Liver (tissue), 9 donors: ENCODE results near the gene OR51F1. TPM values are rescaled to one million over a fixed set of nuclear protein-coding genes. Genes with fewer than 3 reads are reported as not detected.

ENCODE experiments used
- DNase-seq: peaks from one replicate; pipeline ENCODE4 v3.0.0-alpha.2; 2017; ENCODE audit warnings: low spot score
- H3K27ac ChIP-seq, 2 donors: one replicate each; pipeline ENCODE4 v1.7.0; 2013; ENCODE audit warnings: inconsistent platforms in 2 of 2, low read length in 2 of 2, control low read depth in 1 of 2, low read depth in 1 of 2, mild to moderate bottlenecking in 1 of 2
- H3K27me3 ChIP-seq, 4 donors: one replicate each; pipeline versions ENCODE4 v1.6.1 to v1.7.0; 2013; ENCODE audit warnings: low read length in 3 of 4, inconsistent platforms in 1 of 4, mild to moderate bottlenecking in 1 of 4, moderate library complexity in 1 of 4; ENCODE audit not compliant: control insufficient read depth in 4 of 4, insufficient read depth in 4 of 4
- H3K36me3 ChIP-seq, 4 donors: one replicate each; pipeline versions ENCODE4 v1.6.1 to v1.7.0; 2013; ENCODE audit warnings: low read length in 3 of 4, mild to moderate bottlenecking in 3 of 4, low read depth in 1 of 4, moderate library complexity in 1 of 4; ENCODE audit not compliant: control insufficient read depth in 4 of 4, insufficient read depth in 3 of 4
- H3K4me1 ChIP-seq, 4 donors: one replicate each; pipeline versions ENCODE4 v1.6.1 to v1.7.0; 2013; ENCODE audit warnings: low read length in 3 of 4, mild to moderate bottlenecking in 3 of 4, moderate library complexity in 1 of 4; ENCODE audit not compliant: control insufficient read depth in 4 of 4, insufficient read depth in 4 of 4
- H3K4me3 ChIP-seq, 3 donors: one replicate each; pipeline versions ENCODE4 v1.6.1 to v1.7.0; 2013; ENCODE audit warnings: low read length in 3 of 3, control low read depth in 1 of 3, low read depth in 1 of 3, mild to moderate bottlenecking in 1 of 3
- H3K9ac ChIP-seq, 2 donors: one replicate each; pipeline ENCODE4 v1.7.0; 2013; ENCODE audit warnings: low read length in 2 of 2, mild to moderate bottlenecking in 2 of 2, moderate library complexity in 2 of 2, control low read depth in 1 of 2, low read depth in 1 of 2
- H3K9me3 ChIP-seq, 4 donors: one replicate each; pipeline versions ENCODE4 v1.6.1 to v1.7.0; 2013; ENCODE audit warnings: low read length in 3 of 4; ENCODE audit not compliant: control insufficient read depth in 4 of 4
- ATF3 ChIP-seq: IDR thresholded peaks from 2 replicates; pipeline ENCODE4 v1.6.1; 2016; ENCODE audit warnings: antibody characterized with exemption
- FOXA1 ChIP-seq: IDR thresholded peaks from 2 replicates; pipeline ENCODE4 v1.6.1; 2016; ENCODE audit warnings: antibody characterized with exemption
- FOXA2 ChIP-seq: IDR thresholded peaks from 2 replicates; pipeline ENCODE4 v1.6.1; 2016; ENCODE audit warnings: antibody characterized with exemption
- HNF4A ChIP-seq, 2 donors: conservative IDR thresholded peaks; 2 replicates each; pipeline ENCODE4 v1.6.1; 2016; ENCODE audit warnings: antibody characterized with exemption in 2 of 2, mild to moderate bottlenecking in 2 of 2
- HNF4G ChIP-seq: IDR thresholded peaks from 2 replicates; pipeline ENCODE4 v1.6.1; 2016; ENCODE audit warnings: antibody characterized with exemption
- MAX ChIP-seq: IDR thresholded peaks from 2 replicates; pipeline ENCODE4 v1.6.1; 2016; ENCODE audit warnings: antibody characterized with exemption
- RAD21 ChIP-seq, 2 donors: IDR thresholded peaks; 2 replicates each; pipeline ENCODE4 v1.6.1; 2016; ENCODE audit warnings: antibody characterized with exemption in 2 of 2, mild to moderate bottlenecking in 2 of 2
- REST ChIP-seq: IDR thresholded peaks from 2 replicates; pipeline ENCODE4 v1.6.1; 2016; ENCODE audit warnings: antibody characterized with exemption, mild to moderate bottlenecking
- RXRA ChIP-seq, 2 donors: IDR thresholded peaks; 2 replicates each; pipeline ENCODE4 v1.6.1; 2017 to 2018; ENCODE audit warnings: antibody characterized with exemption in 2 of 2, mild to moderate bottlenecking in 1 of 2
- SP1 ChIP-seq: IDR thresholded peaks from 2 replicates; pipeline ENCODE4 v1.6.1; 2018; ENCODE audit warnings: antibody characterized with exemption, mild to moderate bottlenecking
- TAF1 ChIP-seq: conservative IDR thresholded peaks from 2 replicates; pipeline ENCODE4 v1.6.1; 2016; ENCODE audit warnings: antibody characterized with exemption, mild to moderate bottlenecking
- WGBS: extraction: QIAGEN DNeasy Blood & Tissue Kit; methylation state at CpG from one replicate; pipeline ENCODE4 v1.1.7; 2013; 5-methylcytosine and 5-hydroxymethylcytosine counted together
- polyA plus RNA-seq, 2 donors: library from polyadenylated mRNA; stranded (reverse) in 1 of 2; unstranded in 1 of 2; fragments of 200-250 nt in 1 of 2; fragments of >200 nt in 1 of 2; fragmentation: Nextera tagmentation in 1 of 2; extraction: Ambion mirVana in 1 of 2; gene quantifications; one replicate each; pipeline versions ENCODE4 v1.2.1 to v1.2.3, GENCODE V29; 2013 to 2015
- total RNA-seq, 2 donors: library from RNA; depleted of rRNA; stranded (reverse); fragments of >200 nt; gene quantifications; one replicate each; pipeline ENCODE4 v1.2.3, GENCODE V29; 2014
- TF ChIP-seq, protein P1 (sequence below): fragments of 150-350 bp; IDR thresholded peaks from 2 replicates; pipeline ENCODE4 v1.5.1; 2017; ENCODE audit warnings: improper control_type of control experiment, low read depth, low read length; ENCODE audit not compliant: missing input control
- donor health status: healthy.
- donor health status: healthy.
- donor health status: healthy.
- donor health status: healthy.
- donor health status: healthy.

The OR51F1 gene
- total and polyA plus RNA-seq, 4 donors: not detected

- no peak for DNase-seq
- no peaks in the 10 kb centered on the region for H3K9me3 ChIP-seq
- H3K27ac ChIP-seq: no peak overlapping the region
- H3K36me3 ChIP-seq: no peaks in the 10 kb centered on the region
- TF ChIP-seq ATF3 (no peak), FOXA2 (no peak), HNF4A (conservative IDR thresholded peaks at IDR 0.05) (no peak), REST (no peak), FOXA1 (no peak), RAD21 (IDR thresholded peaks at IDR 0.05) (no peak), RXRA (IDR thresholded peaks at IDR 0.05) (no peak), SP1 (no peak), TAF1 (no peak)
- peaks cover 0 to 3% (median 0%) of the 10 kb centered on the region in 4 donors for H3K27me3 ChIP-seq
- H3K9ac ChIP-seq: no peak overlapping the region
- no peaks in the 10 kb centered on the region for H3K4me1 ChIP-seq
- H3K4me3 ChIP-seq: no peak overlapping the region
Measured at GRCh38 chr11:4768094-4768493, 1.6 kb downstream of the OR51F1 start.

GRCh38 chr11:4766420-4767043 is 3.2 kb downstream of the OR51F1 start:
- WGBS: 81% methylated on average over 6 of the region's 6 CpGs
- TF ChIP-seq HNF4G: no peak
- TF ChIP-seq TAF1: no peak
- TF ChIP-seq, protein P1, sequence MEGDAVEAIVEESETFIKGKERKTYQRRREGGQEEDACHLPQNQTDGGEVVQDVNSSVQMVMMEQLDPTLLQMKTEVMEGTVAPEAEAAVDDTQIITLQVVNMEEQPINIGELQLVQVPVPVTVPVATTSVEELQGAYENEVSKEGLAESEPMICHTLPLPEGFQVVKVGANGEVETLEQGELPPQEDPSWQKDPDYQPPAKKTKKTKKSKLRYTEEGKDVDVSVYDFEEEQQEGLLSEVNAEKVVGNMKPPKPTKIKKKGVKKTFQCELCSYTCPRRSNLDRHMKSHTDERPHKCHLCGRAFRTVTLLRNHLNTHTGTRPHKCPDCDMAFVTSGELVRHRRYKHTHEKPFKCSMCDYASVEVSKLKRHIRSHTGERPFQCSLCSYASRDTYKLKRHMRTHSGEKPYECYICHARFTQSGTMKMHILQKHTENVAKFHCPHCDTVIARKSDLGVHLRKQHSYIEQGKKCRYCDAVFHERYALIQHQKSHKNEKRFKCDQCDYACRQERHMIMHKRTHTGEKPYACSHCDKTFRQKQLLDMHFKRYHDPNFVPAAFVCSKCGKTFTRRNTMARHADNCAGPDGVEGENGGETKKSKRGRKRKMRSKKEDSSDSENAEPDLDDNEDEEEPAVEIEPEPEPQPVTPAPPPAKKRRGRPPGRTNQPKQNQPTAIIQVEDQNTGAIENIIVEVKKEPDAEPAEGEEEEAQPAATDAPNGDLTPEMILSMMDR: no peak
- TF ChIP-seq FOXA1: no peak
- no peak for TF ChIP-seq REST
- TF ChIP-seq MAX: no peak
- no peak overlapping the region for H3K4me3 ChIP-seq
- no peak for DNase-seq
- H3K27me3 ChIP-seq: peaks cover 0 to 3% (median 0%) of the 10 kb centered on the region in 4 donors
- no peak overlapping the region for H3K9ac ChIP-seq
- H3K4me1 ChIP-seq: no peaks in the 10 kb centered on the region
- no peak overlapping the region for H3K27ac ChIP-seq
- H3K36me3 ChIP-seq: no peaks in the 10 kb centered on the region
- H3K9me3 ChIP-seq: no peaks in the 10 kb centered on the region
